ENCODE results near the gene YWHAH.

GRCh38 chr22:31938296-31938695 is 6.0 kb upstream of the YWHAH start:
- TF ChIP-seq CTCF (IDR thresholded peaks at IDR 0.05) (no peak), EP300 (IDR thresholded peaks at IDR 0.05) (no peak), POLR2A (IDR thresholded peaks at IDR 0.05) (no peak)
